Keratinocyte (primary cell): ENCODE results near the gene SLC35E2B.

Experiments
- EZH2 ChIP-seq: IDR thresholded peaks from one replicate; pipeline ENCODE4 v1.6.1; 2012; ENCODE audit warnings: inconsistent platforms, mild to moderate bottlenecking, low read length, moderate library complexity
- TF ChIP-seq, protein P1 (sequence below), 3 experiments: IDR thresholded peaks in 1 of 3; conservative IDR thresholded peaks in 1 of 3; optimal IDR thresholded peaks in 1 of 3; 2 replicates in 2 of 3; 3 replicates in 1 of 3; pipeline versions ENCODE3 to v1.5.1; 2011; ENCODE audit warnings: low read length in 3 of 3, mild to moderate bottlenecking in 3 of 3, moderate library complexity in 2 of 3, control low read depth in 1 of 3, inconsistent platforms in 1 of 3; ENCODE audit not compliant: insufficient read depth in 2 of 3; ENCODE audit errors: extremely low read depth in 1 of 3

DNA sequence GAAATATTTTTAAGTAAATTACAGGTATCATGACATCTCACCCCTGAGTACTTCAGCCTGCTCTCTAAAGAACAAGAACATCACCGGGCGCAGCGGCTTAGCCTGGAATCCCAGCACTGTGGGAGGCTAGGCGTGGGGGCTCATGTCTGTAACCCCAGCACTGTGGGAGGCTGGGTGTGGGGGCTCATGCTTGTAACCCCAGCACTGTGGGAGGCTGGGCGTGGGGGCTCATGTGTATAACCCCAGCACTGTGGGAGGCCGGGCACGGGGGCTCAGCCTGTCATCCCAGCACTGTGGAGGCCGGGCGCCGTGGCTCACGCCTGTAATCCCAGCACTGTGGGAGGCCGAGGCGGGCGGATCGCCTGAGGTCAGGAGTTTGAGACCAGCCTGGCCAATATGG, 26.1 kb downstream of the SLC35E2B start:
- no peak for TF ChIP-seq EZH2
- TF ChIP-seq, protein P1, sequence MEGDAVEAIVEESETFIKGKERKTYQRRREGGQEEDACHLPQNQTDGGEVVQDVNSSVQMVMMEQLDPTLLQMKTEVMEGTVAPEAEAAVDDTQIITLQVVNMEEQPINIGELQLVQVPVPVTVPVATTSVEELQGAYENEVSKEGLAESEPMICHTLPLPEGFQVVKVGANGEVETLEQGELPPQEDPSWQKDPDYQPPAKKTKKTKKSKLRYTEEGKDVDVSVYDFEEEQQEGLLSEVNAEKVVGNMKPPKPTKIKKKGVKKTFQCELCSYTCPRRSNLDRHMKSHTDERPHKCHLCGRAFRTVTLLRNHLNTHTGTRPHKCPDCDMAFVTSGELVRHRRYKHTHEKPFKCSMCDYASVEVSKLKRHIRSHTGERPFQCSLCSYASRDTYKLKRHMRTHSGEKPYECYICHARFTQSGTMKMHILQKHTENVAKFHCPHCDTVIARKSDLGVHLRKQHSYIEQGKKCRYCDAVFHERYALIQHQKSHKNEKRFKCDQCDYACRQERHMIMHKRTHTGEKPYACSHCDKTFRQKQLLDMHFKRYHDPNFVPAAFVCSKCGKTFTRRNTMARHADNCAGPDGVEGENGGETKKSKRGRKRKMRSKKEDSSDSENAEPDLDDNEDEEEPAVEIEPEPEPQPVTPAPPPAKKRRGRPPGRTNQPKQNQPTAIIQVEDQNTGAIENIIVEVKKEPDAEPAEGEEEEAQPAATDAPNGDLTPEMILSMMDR (optimal IDR thresholded peaks at IDR 0.05 in 1 of 3, IDR thresholded peaks at IDR 0.05 in 1 of 3, conservative IDR thresholded peaks at IDR 0.05 in 1 of 3; ENCODE audit: extremely low read depth in 1 of 3, insufficient read depth in 2 of 3, low read length in 3 of 3) = no peak
